H1 (cell line): ENCODE results near the gene SNAP29. TPM values are rescaled to one million over a fixed set of nuclear protein-coding genes. Genes with fewer than 3 reads are reported as not detected.

ENCODE experiments used
- CTCF ChIA-PET: fragments of 300-600 bp; sonication (Branson Sonifier 250); formaldehyde crosslinking; loops from one replicate; lab custom pipeline; 2021; ENCODE audit not compliant: partially characterized antibody; lab: Charles Lee
- POLR2A ChIA-PET: fragments of 300-600 bp; sonication (Branson Sonifier 250); formaldehyde crosslinking; loops from one replicate; lab custom pipeline; 2021; ENCODE audit warnings: inconsistent platforms; ENCODE audit not compliant: partially characterized antibody; lab: Charles Lee
- DNase-seq, 2 experiments: peaks; one replicate each; pipeline versions ENCODE4 v3.0.0 to v3.0.0-alpha.2; 2010 to 2022; ENCODE audit warnings: low spot score in 2 of 2, low read depth in 1 of 2, mixed read lengths in 1 of 2
- FAIRE-seq: peaks from 2 replicates; lab custom pipeline; 2011; peaks lifted over from hg19 to GRCh38; lab: Jason Lieb, UNC
- H2AFZ ChIP-seq: 2 replicates; pipeline ENCODE4 v1.8.1; 2012; ENCODE audit warnings: low read length, inconsistent platforms
- H2AK5ac ChIP-seq: 2 replicates; pipeline ENCODE4 v1.6.1; 2013; ENCODE audit warnings: low read depth, low read length
- H2BK120ac ChIP-seq: replicated peaks from 2 replicates; pipeline ENCODE3; 2013; ENCODE audit warnings: low read depth, low read length, inconsistent platforms
- H2BK12ac ChIP-seq: 2 replicates; pipeline ENCODE4 v1.6.1; 2013; ENCODE audit warnings: low read depth, low read length
- H2BK15ac ChIP-seq: 2 replicates; pipeline ENCODE4 v1.6.1; 2013; ENCODE audit warnings: low read length
- H2BK20ac ChIP-seq: 2 replicates; pipeline ENCODE4 v1.6.1; 2013; ENCODE audit warnings: low read length
- H2BK5ac ChIP-seq: 2 replicates; pipeline ENCODE4 v1.6.1; 2013; ENCODE audit warnings: low read depth, low read length
- H3K14ac ChIP-seq: 2 replicates; pipeline ENCODE4 v1.6.1; 2013; ENCODE audit warnings: inconsistent platforms; ENCODE audit not compliant: insufficient read length
- H3K18ac ChIP-seq: 2 replicates; pipeline ENCODE4 v1.6.1; 2013; ENCODE audit warnings: low read length; ENCODE audit errors: extremely low read depth
- H3K23ac ChIP-seq: 2 replicates; pipeline ENCODE4 v1.6.1; 2013; ENCODE audit warnings: inconsistent platforms; ENCODE audit not compliant: insufficient read length
- H3K23me2 ChIP-seq: 2 replicates; pipeline ENCODE4 v1.6.1; 2013; ENCODE audit warnings: low read depth, low read length
- H3K27ac ChIP-seq: 2 replicates; pipeline ENCODE4 v1.6.1; 2011; ENCODE audit warnings: low read depth, low read length, inconsistent platforms
- H3K27me3 ChIP-seq, 4 experiments: replicated peaks in 1 of 4; 1 replicate in 1 of 4; 2 replicates in 3 of 4; pipeline versions ENCODE4 v1.6.1 to v1.8.1; 2011 to 2013; ENCODE audit warnings: low read length in 3 of 4, mild to moderate bottlenecking in 3 of 4, inconsistent platforms in 2 of 4, mixed read lengths in 2 of 4, moderate library complexity in 1 of 4; ENCODE audit not compliant: control insufficient read depth in 3 of 4, insufficient read depth in 3 of 4; ENCODE audit errors: extremely low read depth in 1 of 4
- H3K36me3 ChIP-seq, 4 experiments: 2 replicates each; pipeline versions ENCODE4 v1.6.1 to v1.8.1; 2011 to 2013; ENCODE audit warnings: mild to moderate bottlenecking in 4 of 4, low read length in 3 of 4, moderate library complexity in 2 of 4, control low read depth in 1 of 4, inconsistent platforms in 1 of 4; ENCODE audit not compliant: insufficient read depth in 4 of 4, control insufficient read depth in 2 of 4
- H3K4ac ChIP-seq: replicated peaks from 2 replicates; pipeline ENCODE3; 2013; ENCODE audit warnings: low read length, low read depth, mixed read lengths, inconsistent platforms; ENCODE audit not compliant: insufficient read length
- H3K4me1 ChIP-seq, 4 experiments: replicated peaks in 1 of 4; 1 replicate in 1 of 4; 2 replicates in 3 of 4; pipeline versions ENCODE4 v1.6.1 to v1.8.1; 2011 to 2013; ENCODE audit warnings: low read length in 3 of 4, inconsistent platforms in 2 of 4, mixed read lengths in 1 of 4; ENCODE audit not compliant: insufficient read depth in 4 of 4, control insufficient read depth in 3 of 4
- H3K4me2 ChIP-seq, 2 experiments: 2 replicates each; pipeline versions ENCODE4 v1.6.1 to v1.8.1; 2011 to 2013; ENCODE audit warnings: low read depth in 2 of 2, low read length in 2 of 2, control low read depth in 1 of 2, inconsistent platforms in 1 of 2, mild to moderate bottlenecking in 1 of 2; ENCODE audit not compliant: insufficient read depth in 1 of 2
- H3K4me3 ChIP-seq, 4 experiments: fragments of 200-600, 300-600 bp in 1 of 4; sonication (generic), shearing (Covaris generic), sonication (Bioruptor Twin) in 1 of 4; 2 replicates each; pipeline versions ENCODE4 v1.5.1 to v1.8.1; 2011 to 2016; ENCODE audit warnings: low read length in 4 of 4, low read depth in 3 of 4, control low read depth in 2 of 4, inconsistent platforms in 2 of 4, mild to moderate bottlenecking in 2 of 4, mixed read lengths in 1 of 4, moderate library complexity in 1 of 4; ENCODE audit not compliant: insufficient read depth in 2 of 4; ENCODE audit errors: extremely low read depth in 1 of 4
- H3K56ac ChIP-seq: replicated peaks from 2 replicates; pipeline ENCODE3; 2013; ENCODE audit warnings: low read depth, mild to moderate bottlenecking, mixed read lengths, low read length, inconsistent platforms; ENCODE audit not compliant: insufficient read length
- H3K79me1 ChIP-seq: 2 replicates; pipeline ENCODE4 v1.6.1; 2013; ENCODE audit warnings: low read depth, low read length, control low read depth
- H3K79me2 ChIP-seq, 2 experiments: 2 replicates each; pipeline versions ENCODE4 v1.6.1 to v1.8.1; 2012 to 2013; ENCODE audit warnings: low read length in 2 of 2, mild to moderate bottlenecking in 2 of 2, inconsistent platforms in 1 of 2; ENCODE audit not compliant: insufficient read depth in 2 of 2, control insufficient read depth in 1 of 2
- H3K9ac ChIP-seq, 4 experiments: replicated peaks in 1 of 4; 1 replicate in 1 of 4; 2 replicates in 3 of 4; pipeline versions ENCODE4 v1.6.1 to v1.8.1; 2011 to 2013; ENCODE audit warnings: low read depth in 3 of 4, low read length in 3 of 4, control low read depth in 2 of 4, mild to moderate bottlenecking in 2 of 4, moderate library complexity in 2 of 4, inconsistent platforms in 1 of 4; ENCODE audit errors: extremely low read depth in 1 of 4
- H3K9me3 ChIP-seq, 2 experiments: 2 replicates each; pipeline versions ENCODE4 v1.6.1 to v1.8.1; 2012 to 2013; ENCODE audit warnings: mild to moderate bottlenecking in 2 of 2, moderate library complexity in 2 of 2, control low read depth in 1 of 2, inconsistent platforms in 1 of 2, low read depth in 1 of 2, low read length in 1 of 2, mixed read lengths in 1 of 2; ENCODE audit not compliant: insufficient read depth in 2 of 2
- H4K20me1 ChIP-seq, 2 experiments: replicated peaks in 1 of 2; 2 replicates each; pipeline versions ENCODE3 to v1.8.1; 2011 to 2013; ENCODE audit warnings: inconsistent platforms in 2 of 2, low read length in 2 of 2, mild to moderate bottlenecking in 1 of 2; ENCODE audit not compliant: insufficient read depth in 2 of 2, control insufficient read depth in 1 of 2
- H4K5ac ChIP-seq: 2 replicates; pipeline ENCODE4 v1.6.1; 2013; ENCODE audit warnings: low read length, low read depth, mixed read lengths, inconsistent platforms; ENCODE audit not compliant: insufficient read length
- H4K8ac ChIP-seq: 2 replicates; pipeline ENCODE4 v1.8.0; 2013; ENCODE audit warnings: mild to moderate bottlenecking, moderate library complexity, low read length, inconsistent platforms; ENCODE audit not compliant: insufficient read depth; ENCODE audit errors: extremely low read depth
- H4K91ac ChIP-seq: replicated peaks from 2 replicates; pipeline ENCODE3; 2013; ENCODE audit warnings: low read length, mixed read lengths, inconsistent platforms; ENCODE audit not compliant: insufficient read length
- ASH2L ChIP-seq: fragments of 200-600, 300-600 bp; sonication (generic); IDR thresholded peaks from one replicate; pipeline ENCODE4 v1.7.1; 2017; ENCODE audit warnings: low read length
- BCL11A ChIP-seq, 2 experiments: IDR thresholded peaks; one replicate each; pipeline ENCODE4 v1.6.1; 2011; ENCODE audit warnings: low read depth in 2 of 2, low read length in 2 of 2, mild to moderate bottlenecking in 2 of 2
- E2F6 ChIP-seq: IDR thresholded peaks from 2 replicates; pipeline ENCODE4 v1.6.1; 2012; ENCODE audit warnings: inconsistent platforms
- EP300 ChIP-seq, 2 experiments: IDR thresholded peaks; 1 replicate in 1 of 2; 2 replicates in 1 of 2; pipeline ENCODE4 v1.6.1; 2011 to 2012; ENCODE audit warnings: low read depth in 2 of 2, low read length in 2 of 2, mild to moderate bottlenecking in 2 of 2, borderline replicate concordance in 1 of 2, inconsistent platforms in 1 of 2, moderate library complexity in 1 of 2
- KDM5A ChIP-seq: fragments of 200-600 bp; IDR thresholded peaks from 2 replicates; pipeline ENCODE4 v1.7.1; 2012; ENCODE audit warnings: mild to moderate bottlenecking, low read length, inconsistent platforms, mixed read lengths
- POLR2A ChIP-seq, 2 experiments: IDR thresholded peaks; 1 replicate in 1 of 2; 2 replicates in 1 of 2; pipeline ENCODE4 v1.6.1; 2011; ENCODE audit warnings: low read depth in 2 of 2, low read length in 2 of 2, mild to moderate bottlenecking in 2 of 2; ENCODE audit errors: control extremely low read depth in 1 of 2
- SAP30 ChIP-seq: fragments of 300-600 bp; sonication (generic); IDR thresholded peaks from 2 replicates; pipeline ENCODE4 v1.7.1; 2012; ENCODE audit warnings: low read length, moderate library complexity, mild to moderate bottlenecking, inconsistent platforms; ENCODE audit not compliant: insufficient read depth, insufficient replicate concordance
- SIRT6 ChIP-seq: IDR thresholded peaks from one replicate; pipeline ENCODE4 v1.7.1; 2012; ENCODE audit warnings: low read length, inconsistent platforms
- SIX5 ChIP-seq: IDR thresholded peaks from 2 replicates; pipeline ENCODE4 v1.6.1; 2011; ENCODE audit warnings: mild to moderate bottlenecking, low read depth, low read length
- SRF ChIP-seq: IDR thresholded peaks from 2 replicates; pipeline ENCODE4 v1.6.1; 2011; ENCODE audit warnings: mild to moderate bottlenecking, low read depth, low read length, moderate library complexity
- ZNF274 ChIP-seq: IDR thresholded peaks from 2 replicates; pipeline ENCODE4 v1.7.0; 2012; ENCODE audit warnings: low read length, borderline replicate concordance; ENCODE audit errors: extremely low read depth
- WGBS, 2 experiments: shearing (Covaris generic) in 1 of 2; methylation state at CpG; one replicate each; pipeline versions ENCODE4 v1.1.6 to v1.1.7; 2013 to 2015; ENCODE audit warnings: low lambda C conversion rate in 2 of 2, mixed read lengths in 2 of 2, inconsistent platforms in 1 of 2, low coverage in 1 of 2, missing lambda C conversion rate in 1 of 2; ENCODE audit not compliant: insufficient replicate concordance in 2 of 2, insufficient coverage in 1 of 2, insufficient read length in 1 of 2; ENCODE audit errors: extremely low coverage in 1 of 2, missing lambda C conversion rate in 1 of 2; 5-methylcytosine and 5-hydroxymethylcytosine counted together
- polyA plus RNA-seq, 7 experiments: library from polyadenylated mRNA; depleted of rRNA in 3 of 7; stranded (reverse) in 5 of 7; unstranded in 2 of 7; fragments of >200 nt in 5 of 7; fragments of 200-250 nt in 2 of 7; gene quantifications; 1 replicate in 5 of 7; 2 replicates in 1 of 7; 4 replicates in 1 of 7; pipeline versions ENCODE4 v1.2.1 to v1.2.3, GENCODE V29; 2011 to 2013; ENCODE audit warnings: missing spikeins in 2 of 7, mixed read lengths in 2 of 7
- total RNA-seq: library from RNA; stranded (reverse); fragmentation: NEBNext Ultra II Directional; extraction: Animal tissue kit (Norgen Biotek cat#: 25700); gene quantifications from 2 replicates; pipeline ENCODE4 v1.2.1, GENCODE V29; 2021
- TF ChIP-seq, protein P1 (sequence below): IDR thresholded peaks from 2 replicates; pipeline ENCODE4 v1.6.1; 2012; ENCODE audit warnings: low read length, inconsistent platforms

Gene SNAP29
- total and polyA plus RNA-seq, 2 of the 8 experiments (the other 6 are each of a cell fraction or from before 2014, with no cell fraction given), result 11.8 to 15.0 TPM

- ChIA-PET POLR2A (interaction anchor here (0.6 kb wide), 1 partner anchor 232 kb away, joined by 3 read pairs; no protein-coding TSS in a partner anchor), CTCF (no interaction called here)
- H3K4me2 ChIP-seq, result no peak overlapping the region
- H2BK15ac ChIP-seq, result no peak overlapping the region
- no peak overlapping the region for H2AK5ac ChIP-seq
- no peak overlapping the region for H3K4ac ChIP-seq
- DNase-seq, result no peak
- no peaks in the 10 kb centered on the region for H3K4me1 ChIP-seq
- H3K79me1 ChIP-seq, result no peaks in the 10 kb centered on the region
- H3K27ac ChIP-seq, result no peak overlapping the region
- H2BK5ac ChIP-seq, result no peak overlapping the region
- H4K91ac ChIP-seq, result no peak overlapping the region
- no peak for FAIRE-seq
- no peak overlapping the region for H4K8ac ChIP-seq
- no peaks in the 10 kb centered on the region for H4K20me1 ChIP-seq
- WGBS, 2 experiments, result 96% methylated on average over 6 of the region's 6 CpGs; no CpG with 5 or more reads in 1 of the 2 experiments
- no peaks in the 10 kb centered on the region for H3K23me2 ChIP-seq
- H3K36me3 ChIP-seq, result peaks cover 0 to 5% (median 1%) of the 10 kb centered on the region in 4 experiments; a peak in 1 of 8 replicates
- no peak overlapping the region for H3K9ac ChIP-seq
- H3K56ac ChIP-seq, result no peak overlapping the region
- H2BK120ac ChIP-seq, result no peak overlapping the region
- no peak overlapping the region for H3K23ac ChIP-seq
- no peaks in the 10 kb centered on the region for H3K79me2 ChIP-seq
- H3K14ac ChIP-seq, result no peak overlapping the region
- no peak overlapping the region for H2AFZ ChIP-seq
- H3K9me3 ChIP-seq, result no peaks in the 10 kb centered on the region
- no peaks in the 10 kb centered on the region for H3K27me3 ChIP-seq
- no peak overlapping the region for H3K4me3 ChIP-seq
- no peak overlapping the region for H2BK20ac ChIP-seq
- H4K5ac ChIP-seq, result no peak overlapping the region
- H2BK12ac ChIP-seq, result no peak overlapping the region
- H3K18ac ChIP-seq, result no peak overlapping the region
- TF ChIP-seq BCL11A (IDR thresholded peaks at IDR 0.05; ENCODE audit: low read depth in 2 of 2, low read length in 2 of 2), result no peak
- no peak for TF ChIP-seq KDM5A
- no peak for TF ChIP-seq ASH2L
- no peak for TF ChIP-seq POLR2A (IDR thresholded peaks at IDR 0.05; ENCODE audit: control extremely low read depth in 1 of 2, low read depth in 2 of 2, low read length in 2 of 2)
- TF ChIP-seq E2F6, result no peak
- no peak for TF ChIP-seq SRF
- TF ChIP-seq SIX5, result no peak
- TF ChIP-seq SIRT6, result no peak
- TF ChIP-seq, protein P1, sequence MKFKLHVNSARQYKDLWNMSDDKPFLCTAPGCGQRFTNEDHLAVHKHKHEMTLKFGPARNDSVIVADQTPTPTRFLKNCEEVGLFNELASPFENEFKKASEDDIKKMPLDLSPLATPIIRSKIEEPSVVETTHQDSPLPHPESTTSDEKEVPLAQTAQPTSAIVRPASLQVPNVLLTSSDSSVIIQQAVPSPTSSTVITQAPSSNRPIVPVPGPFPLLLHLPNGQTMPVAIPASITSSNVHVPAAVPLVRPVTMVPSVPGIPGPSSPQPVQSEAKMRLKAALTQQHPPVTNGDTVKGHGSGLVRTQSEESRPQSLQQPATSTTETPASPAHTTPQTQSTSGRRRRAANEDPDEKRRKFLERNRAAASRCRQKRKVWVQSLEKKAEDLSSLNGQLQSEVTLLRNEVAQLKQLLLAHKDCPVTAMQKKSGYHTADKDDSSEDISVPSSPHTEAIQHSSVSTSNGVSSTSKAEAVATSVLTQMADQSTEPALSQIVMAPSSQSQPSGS, result no peak
- TF ChIP-seq ZNF274, result no peak
- no peak for TF ChIP-seq EP300 (IDR thresholded peaks at IDR 0.05; ENCODE audit: borderline replicate concordance in 1 of 2, low read depth in 2 of 2, low read length in 2 of 2)
- no peak for TF ChIP-seq SAP30
Measured at GRCh38 chr22:20833225-20833665, 25.6 kb upstream of the SNAP29 start.
